Esophagus squamous epithelium (tissue), 4 donors: ENCODE data around the gene GTF3C1.

Experiments used
- CTCF ChIP-seq, 6 experiments: fragments of 450-650 bp in 4 of 6; fragments of 200-600 bp in 2 of 6; sonication (generic) in 2 of 6; IDR thresholded peaks; one replicate each; pipeline ENCODE4 v1.5.1; 2016 to 2019; ENCODE audit warnings: antibody characterized with exemption in 6 of 6, mild to moderate bottlenecking in 4 of 6, moderate library complexity in 4 of 6
- POLR2A ChIP-seq, 4 donors: fragments of 450-650 bp; IDR thresholded peaks; one replicate each; pipeline ENCODE4 v1.6.1; 2017; ENCODE audit warnings: antibody characterized with exemption in 4 of 4, mild to moderate bottlenecking in 4 of 4, moderate library complexity in 3 of 4

GRCh38 chr16:27455700-27456099, 94.0 kb downstream of the GTF3C1 start:
- TF ChIP-seq POLR2A (IDR thresholded peaks at IDR 0.05) (no peak), CTCF (IDR thresholded peaks at IDR 0.05) (no peak)
